SW 1271 (cell line): ENCODE results near the gene ERCC6.
A peak's percentile ranks its signal among the peaks of the same experiment; 100 is the strongest.

Source experiments
- DNase-seq, 2 experiments: peaks; one replicate each; lab custom pipeline; 2025; lab: John Stamatoyannopoulos, UW

Gene ERCC6

DNA sequence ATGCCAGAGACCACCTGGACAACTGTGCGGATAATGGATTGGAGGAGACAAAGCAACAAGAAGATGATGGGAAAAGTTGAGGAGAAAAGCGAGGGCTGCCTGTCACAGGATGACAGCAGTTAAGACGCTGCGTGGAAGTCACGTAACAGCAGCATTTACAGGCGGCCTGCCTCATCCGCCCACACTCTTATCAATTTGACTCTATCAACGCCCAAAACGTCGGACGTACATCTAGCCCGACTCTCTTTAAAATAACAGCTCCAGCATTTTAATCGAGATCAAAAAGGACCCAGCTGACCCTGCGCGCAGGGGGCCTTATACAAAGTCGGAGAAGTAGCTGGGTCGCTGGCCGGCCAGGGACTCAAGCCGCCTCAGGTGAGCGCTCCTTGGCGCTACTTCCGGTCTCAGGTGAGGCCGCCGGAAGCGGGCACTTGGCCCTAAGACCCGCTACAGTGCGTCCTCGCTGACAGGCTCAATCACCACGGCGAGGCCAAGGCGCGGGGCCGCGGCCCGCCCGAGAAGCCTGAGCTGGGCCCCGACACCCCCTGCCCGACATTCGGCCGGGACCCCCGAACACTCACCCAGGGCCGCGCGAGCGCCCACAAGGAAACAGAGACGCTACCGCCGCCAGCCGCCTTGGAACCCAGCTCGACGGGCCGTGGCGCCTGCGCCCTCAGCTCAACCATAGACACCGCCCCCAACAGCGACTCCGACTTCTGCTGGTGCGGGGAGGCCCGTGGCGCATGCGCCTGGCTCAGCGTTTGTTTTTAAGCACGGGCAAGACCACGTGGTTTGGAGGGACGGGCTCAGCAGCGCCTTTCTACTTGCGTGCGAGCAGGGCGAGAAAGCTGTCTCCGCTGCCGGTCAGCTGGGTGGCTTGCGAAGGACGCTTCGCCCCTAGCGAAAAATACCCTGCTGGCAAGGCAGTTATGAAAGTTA lies at the start of gene ERCC6:
Gene ERCC6 (minus strand): TSS at position 741 of the 939 bp plus-strand sequence.
- peak; percentile 79 to 93 for DNase-seq

DNA sequence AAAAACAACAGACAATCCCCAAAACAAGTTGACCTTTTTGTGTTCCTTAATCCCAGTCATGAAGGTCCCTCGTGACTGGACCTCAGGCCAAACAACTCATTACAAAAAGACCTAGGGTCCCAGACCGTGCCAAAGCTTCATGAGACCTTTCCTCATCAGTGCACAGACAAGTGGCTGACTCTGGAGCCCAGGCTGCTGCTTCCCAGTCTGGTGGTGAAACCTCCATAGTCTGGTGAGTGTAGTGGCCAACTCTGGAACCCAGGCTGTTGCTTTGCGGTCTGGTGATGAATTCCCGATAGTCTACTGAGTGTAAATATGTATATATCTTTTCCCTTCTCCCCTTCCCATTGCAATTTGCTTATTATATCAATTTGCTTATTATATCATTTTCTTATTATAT lies 49.1 kb upstream of the ERCC6 start:
- DNase-seq = no peak

DNA sequence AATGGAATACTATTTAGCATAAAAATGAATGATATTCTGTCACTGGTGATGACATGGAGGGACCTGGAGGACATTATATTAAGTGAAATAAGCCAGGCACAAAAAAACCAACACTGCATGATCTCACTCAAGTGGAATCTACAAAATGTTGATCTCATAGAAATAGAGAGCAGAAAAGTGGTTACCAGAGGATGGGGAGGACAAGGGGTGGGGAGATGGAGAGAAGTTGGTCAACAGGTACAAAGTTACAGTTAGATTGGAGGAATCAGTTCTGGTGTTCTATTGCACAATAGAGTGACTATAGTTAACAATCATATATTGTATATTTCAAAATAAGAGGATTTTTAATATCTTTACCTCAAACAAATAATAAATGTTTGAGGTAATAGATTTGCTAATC lies 46.5 kb upstream of the ERCC6 start:
- no peak for DNase-seq

DNA sequence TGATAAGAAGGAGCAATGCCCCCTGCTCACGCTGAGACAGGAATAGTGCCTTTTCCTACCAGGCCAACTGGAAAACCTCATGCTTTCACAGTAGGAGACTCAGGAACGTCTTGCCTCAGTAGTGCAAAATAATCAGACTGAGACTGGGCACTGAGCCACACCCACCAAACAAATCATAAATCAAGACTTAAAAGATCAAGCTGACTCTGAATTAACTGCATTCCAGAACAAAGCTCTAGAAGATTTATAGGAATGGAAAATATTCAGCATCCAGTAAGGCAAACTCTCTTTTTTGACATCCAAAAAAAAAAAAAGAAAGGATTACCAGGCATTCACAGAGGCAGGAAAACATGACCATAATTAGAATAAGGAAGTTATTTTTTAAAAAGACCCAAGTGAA lies 40.7 kb upstream of the ERCC6 start:
- DNase-seq = no peak

DNA sequence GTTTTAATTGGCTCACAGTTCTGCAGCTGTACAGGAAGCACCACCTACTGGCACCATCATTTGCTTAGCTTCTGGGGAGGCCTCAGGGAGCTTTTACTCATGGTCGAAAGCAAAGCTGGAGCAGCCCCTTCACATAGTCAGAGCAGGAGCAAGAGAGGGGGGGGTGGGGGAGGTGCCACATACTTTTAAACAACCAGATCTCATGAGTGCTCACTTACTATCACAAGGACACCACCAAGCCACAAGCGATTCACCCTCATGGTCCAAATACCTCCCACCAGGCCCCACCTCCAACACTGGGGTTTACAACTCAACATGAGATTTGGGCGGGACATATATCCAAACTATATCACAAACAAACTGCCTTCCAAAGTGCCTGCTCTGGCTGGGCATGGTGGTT lies 39.5 kb upstream of the ERCC6 start:
- no peak for DNase-seq

DNA sequence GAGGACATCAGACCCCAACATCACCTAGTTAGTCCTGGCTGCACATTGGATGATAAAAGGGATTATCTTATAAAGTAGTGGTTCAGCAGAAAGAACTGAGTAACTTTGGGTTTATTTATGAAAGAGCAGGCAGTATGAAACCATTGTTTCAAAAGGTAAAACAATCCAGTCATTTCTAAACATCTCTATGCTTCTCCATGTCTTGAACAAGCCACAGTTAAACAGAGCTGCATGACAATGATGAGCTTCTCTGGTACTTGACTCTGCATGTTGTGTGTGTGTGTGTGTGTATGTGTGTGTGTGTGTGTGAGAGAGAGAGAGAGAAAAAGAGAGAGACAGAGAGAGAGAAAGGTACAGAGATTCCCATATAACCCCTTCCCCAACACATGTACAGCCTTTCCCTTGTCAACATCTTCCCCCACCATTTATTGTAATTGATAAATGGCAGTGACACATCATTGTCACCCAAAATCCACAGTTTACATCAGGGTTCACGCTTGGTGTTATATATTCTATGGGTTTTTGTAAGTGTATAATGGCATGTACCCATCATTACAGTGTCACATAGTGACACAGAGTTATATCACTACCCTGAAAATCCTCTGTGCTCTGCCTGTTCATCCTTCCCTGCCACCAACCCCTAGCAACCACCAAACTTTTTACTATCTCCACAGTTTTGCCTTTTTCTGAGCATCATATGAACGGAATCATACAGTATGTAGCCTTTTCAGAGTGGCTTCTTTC lies 38.4 kb upstream of the ERCC6 start:
- no peak for DNase-seq

DNA sequence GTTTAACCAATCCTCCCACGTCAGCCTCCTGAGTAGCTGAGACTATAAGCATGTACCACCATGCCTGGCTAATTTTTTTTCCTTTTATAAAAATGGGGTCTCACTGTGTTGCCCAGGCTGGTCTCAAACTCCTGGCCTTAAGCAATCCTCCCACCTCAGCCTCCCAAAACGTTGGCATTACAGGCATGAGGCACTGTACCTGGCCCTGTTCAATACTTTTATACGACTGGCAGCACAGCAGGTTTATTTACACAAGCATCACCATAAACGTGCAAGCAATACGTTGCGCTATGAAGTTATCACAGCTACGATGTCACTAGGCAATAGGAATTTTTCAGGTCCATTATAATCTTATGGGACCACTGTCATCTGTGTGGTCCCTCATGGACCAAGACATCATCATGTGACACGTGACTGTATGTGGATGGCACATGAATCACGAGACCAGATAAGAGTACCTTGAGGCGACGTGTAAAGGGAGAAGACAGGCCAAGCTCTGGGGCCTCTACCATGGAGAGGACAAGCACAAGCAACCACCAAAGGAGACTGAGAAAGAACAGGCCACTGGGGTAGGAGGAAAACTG lies 36.7 kb upstream of the ERCC6 start:
- no peak for DNase-seq

DNA sequence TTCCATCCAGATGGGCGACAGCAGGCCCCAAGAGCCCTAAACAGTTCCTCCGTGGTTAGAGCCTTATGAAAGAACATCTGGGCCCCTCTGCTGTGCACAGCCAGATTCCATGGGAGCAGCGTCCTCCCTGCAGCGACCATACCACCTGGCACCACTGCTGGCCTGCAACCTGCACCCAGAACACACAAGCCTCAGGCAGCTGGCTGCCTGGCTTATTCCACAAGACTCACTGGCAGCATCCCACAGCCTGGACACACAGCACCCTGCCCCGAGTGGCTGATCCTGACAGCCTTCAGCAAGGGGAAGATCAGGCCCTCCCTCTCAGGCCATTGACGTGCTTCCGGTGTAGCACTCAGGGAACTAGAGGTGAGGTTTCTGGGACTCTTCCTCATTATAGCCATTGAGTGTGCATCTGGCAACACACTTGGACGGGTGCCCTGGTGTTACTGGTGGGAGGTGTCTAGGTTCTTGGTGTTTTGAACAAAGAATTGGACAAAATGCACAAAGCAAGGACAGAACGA lies 33.7 kb upstream of the ERCC6 start:
- no peak for DNase-seq

DNA sequence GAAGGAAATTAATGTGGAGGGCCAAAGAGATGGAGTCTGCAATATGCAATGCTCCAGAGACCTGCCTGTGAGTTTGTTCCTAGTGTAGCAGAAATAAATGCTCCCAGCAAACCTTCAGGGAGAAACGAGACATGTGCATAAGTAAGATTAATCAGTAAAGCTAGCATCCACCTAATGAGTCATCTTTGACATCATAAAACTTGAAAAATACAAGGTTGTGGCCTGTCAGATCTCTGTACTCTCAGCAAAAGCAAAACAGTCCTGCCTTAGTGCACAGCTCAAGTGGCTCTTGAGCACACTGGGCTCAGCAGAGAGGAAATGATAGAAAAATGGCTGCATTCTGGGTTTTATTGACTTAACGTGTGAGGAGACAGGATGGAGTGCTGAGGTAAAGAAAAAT lies 32.5 kb upstream of the ERCC6 start:
- DNase-seq = no peak

DNA sequence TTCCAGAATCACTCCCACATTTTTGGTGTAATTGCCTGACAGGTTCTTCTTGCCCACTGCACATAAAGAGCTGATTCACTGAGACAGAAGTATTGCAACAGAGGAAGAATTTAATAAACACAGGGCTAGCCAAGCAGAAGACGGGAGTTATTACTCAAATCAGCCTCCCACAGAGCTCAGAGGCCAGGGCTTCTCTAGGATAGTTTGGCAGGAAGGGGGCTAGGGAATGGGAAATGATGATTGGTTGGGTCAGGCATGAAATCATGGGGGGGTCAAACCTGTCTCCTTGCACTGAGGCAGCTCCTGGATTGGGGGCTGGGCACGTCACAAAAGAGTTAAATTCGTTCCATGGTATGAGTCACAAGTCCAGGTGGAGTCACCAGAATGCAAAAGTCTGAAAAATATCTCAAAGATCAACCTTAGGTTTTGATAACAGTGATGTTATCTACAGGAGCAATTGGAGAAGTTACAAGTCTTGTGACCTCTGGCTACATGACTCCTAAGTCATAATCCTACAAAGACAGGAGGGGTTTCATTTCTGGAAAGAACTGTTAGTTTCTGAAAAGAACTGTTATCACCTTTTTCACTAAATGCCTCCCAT lies 30.2 kb upstream of the ERCC6 start:
- no peak for DNase-seq

DNA sequence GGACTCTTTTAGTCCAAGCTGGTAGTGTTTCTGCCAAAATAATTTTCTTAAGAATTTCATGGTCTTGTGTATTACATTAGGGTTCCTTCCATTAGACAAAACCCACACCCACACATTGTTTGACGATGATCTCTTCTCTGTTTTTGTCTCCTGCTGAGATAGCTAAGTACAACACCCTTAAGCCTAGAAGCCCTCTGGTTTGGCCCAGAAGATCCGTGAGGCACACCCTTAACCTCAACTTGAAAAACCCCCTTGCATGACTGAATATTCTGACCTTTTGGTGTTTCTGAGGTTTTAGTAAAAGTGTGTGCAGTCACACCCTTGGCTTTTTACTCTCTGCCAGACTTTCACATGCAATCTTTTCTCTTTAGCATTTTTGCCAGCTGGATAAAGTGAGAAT lies 29.3 kb upstream of the ERCC6 start:
- DNase-seq = no peak

DNA sequence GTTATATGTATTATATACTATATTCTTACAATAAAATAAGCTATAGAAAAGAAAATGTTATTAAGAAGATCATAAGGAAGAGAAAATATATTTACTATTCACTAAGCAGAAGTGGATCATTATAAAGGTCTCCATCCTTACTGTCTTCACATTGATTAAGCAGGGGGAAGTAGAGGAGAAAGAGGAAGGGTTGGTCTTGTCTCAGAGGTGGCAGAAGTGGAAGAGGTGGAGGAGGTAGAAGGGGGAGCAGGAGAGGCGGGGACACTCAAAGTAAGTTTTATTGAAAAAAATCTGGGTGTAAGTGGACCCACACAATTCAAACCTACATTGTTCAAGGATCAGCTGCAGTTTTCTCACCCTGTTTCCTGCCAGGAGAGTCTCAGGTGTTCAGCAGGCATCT lies 28.9 kb upstream of the ERCC6 start:
- no peak for DNase-seq

DNA sequence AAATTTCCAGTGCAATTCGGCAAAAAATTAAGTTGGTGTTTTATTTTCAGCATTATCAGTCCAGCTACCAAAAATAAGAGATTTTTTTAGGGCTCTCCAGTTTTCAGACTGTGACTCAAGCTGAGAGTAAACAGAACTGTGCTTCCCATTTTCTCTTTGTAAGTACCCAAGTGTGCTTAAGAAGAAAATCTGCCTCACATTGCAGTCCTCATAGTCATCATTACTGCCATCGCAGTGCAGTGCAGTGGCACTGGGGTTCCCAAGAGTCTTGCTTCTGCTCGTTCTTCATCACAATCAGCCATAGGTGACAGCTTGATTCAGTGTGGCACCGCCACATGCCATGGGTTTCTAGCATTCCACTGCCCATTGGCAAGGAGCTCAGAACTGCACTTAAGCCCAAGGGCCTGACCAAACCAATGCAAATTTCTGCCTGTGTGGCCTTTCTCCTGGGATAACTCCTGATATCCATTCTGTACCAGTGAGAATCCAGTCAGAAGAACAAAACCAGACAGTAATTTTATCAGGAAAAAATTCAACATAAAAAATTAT lies 25.6 kb upstream of the ERCC6 start:
- DNase-seq = no peak

DNA sequence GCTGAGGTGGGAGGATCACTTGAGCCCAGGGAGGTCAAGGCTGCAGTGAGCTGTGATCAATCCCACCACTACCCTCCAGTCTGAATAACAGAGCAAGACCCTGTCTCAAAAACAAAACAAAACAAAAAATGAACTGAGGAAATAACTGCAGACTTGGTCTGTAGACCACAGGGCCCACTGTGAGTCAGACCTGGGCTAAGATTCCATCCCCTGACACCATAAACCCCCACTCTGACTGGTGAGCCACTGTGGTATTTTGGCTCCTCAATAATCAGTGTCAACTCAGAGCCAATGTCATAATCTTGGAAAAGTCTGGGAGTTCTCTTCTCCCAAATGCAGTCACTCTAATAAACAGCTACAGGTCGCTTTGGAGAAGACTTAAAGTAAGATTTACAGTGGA lies 24.0 kb upstream of the ERCC6 start:
- no peak for DNase-seq

DNA sequence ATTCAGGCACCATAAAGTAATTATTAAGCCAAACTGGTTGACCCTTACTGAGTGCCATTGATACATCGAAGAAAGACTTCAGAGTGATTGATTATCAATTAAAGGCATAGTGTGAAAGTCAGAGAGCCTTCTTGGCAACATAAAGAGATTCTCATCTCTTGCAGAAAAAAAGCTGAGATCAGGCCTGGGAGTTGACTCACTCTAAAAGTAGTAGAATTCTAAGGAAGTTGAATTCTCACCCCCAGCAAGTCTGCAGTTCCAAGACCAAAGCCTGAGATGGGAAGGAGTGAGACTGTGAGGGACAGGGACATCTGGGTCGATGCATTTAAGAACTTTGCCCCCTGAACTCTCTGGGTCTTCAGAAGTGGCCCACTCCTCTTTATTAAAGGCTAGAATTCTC lies 21.6 kb upstream of the ERCC6 start:
- DNase-seq = no peak

DNA sequence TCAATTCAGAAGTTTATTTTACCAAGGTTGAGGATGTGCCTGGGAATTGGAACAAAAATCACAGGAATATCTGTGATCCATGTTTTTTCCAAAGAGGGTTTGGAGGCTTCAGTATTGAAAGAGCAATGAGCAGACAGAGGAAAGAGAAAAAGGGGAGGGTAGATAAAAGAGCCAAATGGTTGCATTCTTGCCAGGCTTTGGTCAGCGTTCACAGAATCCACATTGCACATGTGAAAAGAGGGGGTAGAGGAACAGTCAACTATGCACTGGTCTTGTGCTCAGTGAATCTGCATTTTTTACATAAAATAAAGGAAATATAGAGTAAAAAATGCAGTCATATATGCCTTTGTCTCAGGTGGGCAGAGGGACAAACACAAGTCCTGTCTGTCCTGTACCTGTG lies 20.6 kb upstream of the ERCC6 start:
- DNase-seq = no peak

DNA sequence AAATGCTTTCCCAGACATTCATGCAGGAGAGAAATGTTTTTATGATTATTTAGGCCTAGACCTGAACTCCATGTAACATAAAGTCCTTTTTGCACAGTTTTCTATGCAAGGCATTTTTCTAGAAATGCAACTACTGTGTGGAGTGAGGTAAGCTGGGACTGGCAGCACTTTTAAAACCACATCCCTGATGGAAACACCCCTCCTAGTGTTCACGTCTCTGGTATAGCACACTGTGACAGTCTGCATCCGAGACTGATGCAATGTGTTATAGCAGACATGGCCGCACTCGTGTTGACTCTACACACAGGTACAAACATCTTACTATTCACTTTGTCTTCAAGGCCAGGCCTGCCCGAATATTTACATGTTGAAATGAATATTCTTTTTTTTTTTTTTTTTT lies 19.3 kb upstream of the ERCC6 start:
- no peak for DNase-seq

DNA sequence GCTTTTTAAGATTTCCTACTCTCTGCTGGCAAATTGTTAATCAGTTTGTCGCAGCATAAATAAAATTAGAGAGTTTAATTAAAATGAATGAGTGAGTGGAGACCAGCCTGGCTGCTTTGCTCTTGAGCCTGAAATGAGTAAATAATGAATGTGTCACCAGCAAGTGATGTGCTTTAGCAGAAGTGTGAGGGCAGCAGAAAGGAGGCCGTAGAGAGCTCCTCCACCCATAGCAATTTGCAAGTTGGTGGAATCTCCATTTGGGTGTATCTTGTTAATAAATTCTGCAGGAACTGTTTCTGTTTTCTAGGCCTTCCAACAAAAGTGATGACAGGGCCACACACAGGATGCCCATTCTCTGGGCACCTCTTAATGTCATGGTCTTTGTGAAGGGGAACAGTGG lies 18.8 kb upstream of the ERCC6 start:
- no peak for DNase-seq

DNA sequence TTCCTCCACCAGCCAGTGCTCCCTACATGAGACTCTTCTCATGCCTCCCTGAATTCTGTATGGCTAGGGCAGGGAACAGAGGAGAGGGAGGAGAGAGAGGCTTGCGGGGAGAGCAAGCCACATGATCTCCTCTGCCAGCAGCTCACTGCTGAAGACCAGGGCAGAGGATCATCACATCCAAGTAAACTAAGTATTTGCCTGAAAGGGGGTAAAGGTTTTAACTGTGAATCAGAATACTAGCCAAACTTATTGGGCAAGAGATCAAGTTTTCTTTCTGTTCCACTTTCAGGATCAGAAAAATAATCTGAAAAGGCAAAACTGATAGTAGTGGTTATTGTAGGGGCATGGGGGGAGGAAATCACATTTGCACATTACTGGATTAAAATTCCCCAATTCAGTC lies 17.8 kb upstream of the ERCC6 start:
- DNase-seq = no peak

DNA sequence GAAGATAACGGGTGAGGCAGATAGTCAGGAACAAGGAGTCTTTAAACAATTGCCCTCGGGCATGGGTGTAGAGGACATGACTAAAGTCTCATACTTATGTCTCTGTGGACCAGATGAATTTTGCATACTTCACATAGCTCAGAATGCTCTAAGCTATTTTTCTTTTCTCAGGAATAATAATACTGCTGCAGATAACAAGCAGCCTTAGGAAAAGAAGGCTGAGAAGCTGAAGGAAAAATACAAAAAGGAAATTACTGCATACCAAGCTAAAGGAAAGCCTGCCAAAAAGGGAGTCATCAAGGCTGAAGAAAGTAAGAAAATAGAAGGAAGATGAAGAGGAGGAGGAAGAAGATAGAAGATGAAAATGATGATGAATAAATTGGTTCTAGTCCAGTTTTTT lies 13.4 kb upstream of the ERCC6 start:
- DNase-seq = peak; percentile 47 to 84

DNA sequence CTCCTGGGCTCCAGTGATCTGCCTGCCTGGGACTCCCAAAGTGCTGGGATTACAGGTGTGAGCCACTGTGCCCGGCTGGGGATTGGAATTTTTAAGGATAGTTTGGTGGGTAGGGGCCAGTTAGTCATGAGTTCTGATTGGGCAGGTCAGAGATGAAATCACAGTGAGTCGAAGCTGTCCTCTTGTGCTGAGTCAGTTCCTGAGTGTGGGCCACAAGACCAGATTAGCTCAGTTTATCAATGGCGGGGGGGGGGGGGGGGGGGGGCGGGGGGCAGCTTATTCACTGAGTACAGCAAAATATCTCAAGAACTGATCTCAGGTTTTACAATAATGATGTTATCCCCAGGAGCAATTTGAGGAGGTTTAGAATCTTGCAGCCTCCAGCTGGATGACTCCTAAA lies 11.6 kb upstream of the ERCC6 start:
- peak; percentile 6 to 65 for DNase-seq
